Stimulated activated naive CD8-positive, alpha-beta T cell treated with anti-CD3 and anti-CD28 coated beads, Interleukin-15, Interleukin-2, amounts not matched to agents 100 ng/mL and 50 ng/mL, for 24 hours (primary cell): ENCODE results near the gene ACTG1.

Experiments used
- H3K27ac Mint-ChIP-seq: one replicate; pipeline ENCODE4 v1.8.0; 2021; ENCODE audit warnings: mild to moderate bottlenecking, mixed read lengths
- H3K27me3 Mint-ChIP-seq: one replicate; pipeline ENCODE4 v1.8.0; 2021; ENCODE audit warnings: mixed read lengths
- H3K36me3 Mint-ChIP-seq: one replicate; pipeline ENCODE4 v1.8.0; 2021; ENCODE audit warnings: low read depth, mixed read lengths
- H3K4me1 Mint-ChIP-seq: one replicate; pipeline ENCODE4 v1.8.0; 2021; ENCODE audit warnings: low read depth, mixed read lengths
- H3K4me3 Mint-ChIP-seq: one replicate; pipeline ENCODE4 v1.8.0; 2021; ENCODE audit warnings: mild to moderate bottlenecking, mixed read lengths
- H3K9me3 Mint-ChIP-seq: one replicate; pipeline ENCODE4 v1.8.0; 2021; ENCODE audit warnings: mixed read lengths

The ACTG1 gene

GRCh38 chr17:81512562-81513371 is at the start of gene ACTG1:
Gene ACTG1, minus strand, starts transcription at chr17:81512799. Its CDS starts 445 bp downstream, at chr17:81512354.
- Mint-ChIP-seq H3K4me3 (peak within 1 kb of the TSS; percentile 97), H3K9me3 (no peaks in the 10 kb centered on the region), H3K36me3 (peaks cover 39% of the 10 kb centered on the region), H3K4me1 (peaks cover 33% of the 10 kb centered on the region), H3K27ac (peak within 1 kb of the TSS; percentile 96), H3K27me3 (no peaks in the 10 kb centered on the region)

- Mint-ChIP-seq H3K27me3 (no peaks in the 10 kb centered on the region), H3K9me3 (no peaks in the 10 kb centered on the region), H3K27ac (no peak overlapping the region), H3K4me1 (peaks cover 11% of the 10 kb centered on the region), H3K4me3 (no peak overlapping the region), H3K36me3 (peaks cover 54% of the 10 kb centered on the region)
Observed at GRCh38 chr17:81561494-81561885, 48.9 kb upstream of the ACTG1 start.

- H3K27ac Mint-ChIP-seq: no peak overlapping the region
- H3K4me1 Mint-ChIP-seq: peaks cover 18% of the 10 kb centered on the region
- H3K4me3 Mint-ChIP-seq: no peak overlapping the region
- peaks cover 33% of the 10 kb centered on the region for H3K36me3 Mint-ChIP-seq
- no peaks in the 10 kb centered on the region for H3K27me3 Mint-ChIP-seq
- no peaks in the 10 kb centered on the region for H3K9me3 Mint-ChIP-seq
Observed at GRCh38 chr17:81558941-81559806, 46.6 kb upstream of the ACTG1 start.

- peaks cover 37% of the 10 kb centered on the region for H3K36me3 Mint-ChIP-seq
- no peak overlapping the region for H3K27ac Mint-ChIP-seq
- no peaks in the 10 kb centered on the region for H3K9me3 Mint-ChIP-seq
- peaks cover 28% of the 10 kb centered on the region for H3K4me1 Mint-ChIP-seq
- no peak overlapping the region for H3K4me3 Mint-ChIP-seq
- H3K27me3 Mint-ChIP-seq: no peaks in the 10 kb centered on the region
Observed at GRCh38 chr17:81558115-81558468, 45.5 kb upstream of the ACTG1 start.

GRCh38 chr17:81557276-81558114 is 44.9 kb upstream of the ACTG1 start:
- Mint-ChIP-seq H3K27ac (no peak overlapping the region), H3K4me1 (peaks cover 30% of the 10 kb centered on the region), H3K4me3 (no peak overlapping the region), H3K27me3 (no peaks in the 10 kb centered on the region), H3K9me3 (no peaks in the 10 kb centered on the region), H3K36me3 (peaks cover 35% of the 10 kb centered on the region)

- Mint-ChIP-seq H3K27ac (no peak overlapping the region), H3K4me3 (no peak overlapping the region), H3K4me1 (peaks cover 30% of the 10 kb centered on the region), H3K9me3 (no peaks in the 10 kb centered on the region), H3K27me3 (no peaks in the 10 kb centered on the region), H3K36me3 (peaks cover 32% of the 10 kb centered on the region)
Observed at GRCh38 chr17:81556863-81557262, 44.3 kb upstream of the ACTG1 start.

- Mint-ChIP-seq H3K27ac (peak overlapping the region; percentile 26), H3K27me3 (no peaks in the 10 kb centered on the region), H3K36me3 (peaks cover 31% of the 10 kb centered on the region), H3K4me1 (peaks cover 33% of the 10 kb centered on the region), H3K9me3 (no peaks in the 10 kb centered on the region), H3K4me3 (no peak overlapping the region)
Observed at GRCh38 chr17:81556175-81556691, 43.6 kb upstream of the ACTG1 start.

GRCh38 chr17:81553616-81554181 is 41.1 kb upstream of the ACTG1 start:
- Mint-ChIP-seq H3K9me3 (no peaks in the 10 kb centered on the region), H3K4me3 (peak overlapping the region; percentile 88), H3K27me3 (no peaks in the 10 kb centered on the region), H3K4me1 (peaks cover 43% of the 10 kb centered on the region), H3K36me3 (peaks cover 28% of the 10 kb centered on the region), H3K27ac (peak overlapping the region; percentile 91)

GRCh38 chr17:81553018-81553615 is 40.5 kb upstream of the ACTG1 start:
- Mint-ChIP-seq H3K9me3 (no peaks in the 10 kb centered on the region), H3K4me1 (peaks cover 43% of the 10 kb centered on the region), H3K4me3 (peak overlapping the region; percentile 88), H3K27me3 (no peaks in the 10 kb centered on the region), H3K36me3 (peaks cover 27% of the 10 kb centered on the region), H3K27ac (peak overlapping the region; percentile 91)

GRCh38 chr17:81552244-81553017 is 39.8 kb upstream of the ACTG1 start, which contains the start of gene FAAP100:
Gene FAAP100, minus strand, starts transcription at chr17:81552353. Its CDS starts 23 bp downstream, at chr17:81552330.
- Mint-ChIP-seq H3K27me3 (no peaks in the 10 kb centered on the region), H3K4me3 (peak within 1 kb of the TSS; percentile 90), H3K27ac (peak within 1 kb of the TSS; percentile 91), H3K36me3 (peaks cover 23% of the 10 kb centered on the region), H3K9me3 (no peaks in the 10 kb centered on the region), H3K4me1 (peaks cover 43% of the 10 kb centered on the region)

GRCh38 chr17:81551458-81552243 is 39.1 kb upstream of the ACTG1 start:
- Mint-ChIP-seq H3K27me3 (no peaks in the 10 kb centered on the region), H3K27ac (peak overlapping the region; percentile 82), H3K4me3 (peak overlapping the region; percentile 90), H3K9me3 (no peaks in the 10 kb centered on the region), H3K4me1 (peaks cover 43% of the 10 kb centered on the region), H3K36me3 (peaks cover 19% of the 10 kb centered on the region)

- Mint-ChIP-seq H3K36me3 (peaks cover 19% of the 10 kb centered on the region), H3K27me3 (no peaks in the 10 kb centered on the region), H3K4me1 (peaks cover 40% of the 10 kb centered on the region), H3K27ac (peak overlapping the region; percentile 82), H3K9me3 (no peaks in the 10 kb centered on the region), H3K4me3 (peak overlapping the region; percentile 90)
Observed at GRCh38 chr17:81550830-81551457, 38.3 kb upstream of the ACTG1 start.
